ENCODE data around the gene ECI2.

GRCh38 chr6:4067673-4068072 is 67.7 kb downstream of the ECI2 start:
- TF ChIP-seq TEAD4 (CRISPR knock-in tag; IDR thresholded peaks at IDR 0.05) (no peak), USF1 (CRISPR knock-in tag; IDR thresholded peaks at IDR 0.05) (no peak), FOXJ3 (CRISPR knock-in tag; IDR thresholded peaks at IDR 0.05; ENCODE audit: borderline replicate concordance) (no peak), USF2 (CRISPR knock-in tag; IDR thresholded peaks at IDR 0.05) (no peak), NFYB (CRISPR knock-in tag; conservative IDR thresholded peaks at IDR 0.05; ENCODE audit: low read depth) (no peak), GABPB1 (CRISPR knock-in tag; IDR thresholded peaks at IDR 0.05) (no peak), ERG (CRISPR knock-in tag; IDR thresholded peaks at IDR 0.05) (no peak), TP53 (CRISPR knock-in tag; IDR thresholded peaks at IDR 0.05) (no peak), ETV6 (CRISPR knock-in tag; IDR thresholded peaks at IDR 0.05) (no peak), TCF7 (CRISPR knock-in tag; IDR thresholded peaks at IDR 0.05; ENCODE audit: low read depth) (no peak), JUN (CRISPR knock-in tag; IDR thresholded peaks at IDR 0.05) (no peak)
- TF ChIP-seq, protein P1, sequence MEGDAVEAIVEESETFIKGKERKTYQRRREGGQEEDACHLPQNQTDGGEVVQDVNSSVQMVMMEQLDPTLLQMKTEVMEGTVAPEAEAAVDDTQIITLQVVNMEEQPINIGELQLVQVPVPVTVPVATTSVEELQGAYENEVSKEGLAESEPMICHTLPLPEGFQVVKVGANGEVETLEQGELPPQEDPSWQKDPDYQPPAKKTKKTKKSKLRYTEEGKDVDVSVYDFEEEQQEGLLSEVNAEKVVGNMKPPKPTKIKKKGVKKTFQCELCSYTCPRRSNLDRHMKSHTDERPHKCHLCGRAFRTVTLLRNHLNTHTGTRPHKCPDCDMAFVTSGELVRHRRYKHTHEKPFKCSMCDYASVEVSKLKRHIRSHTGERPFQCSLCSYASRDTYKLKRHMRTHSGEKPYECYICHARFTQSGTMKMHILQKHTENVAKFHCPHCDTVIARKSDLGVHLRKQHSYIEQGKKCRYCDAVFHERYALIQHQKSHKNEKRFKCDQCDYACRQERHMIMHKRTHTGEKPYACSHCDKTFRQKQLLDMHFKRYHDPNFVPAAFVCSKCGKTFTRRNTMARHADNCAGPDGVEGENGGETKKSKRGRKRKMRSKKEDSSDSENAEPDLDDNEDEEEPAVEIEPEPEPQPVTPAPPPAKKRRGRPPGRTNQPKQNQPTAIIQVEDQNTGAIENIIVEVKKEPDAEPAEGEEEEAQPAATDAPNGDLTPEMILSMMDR (IDR thresholded peaks at IDR 0.05), result no peak
- TF ChIP-seq, protein P2, sequence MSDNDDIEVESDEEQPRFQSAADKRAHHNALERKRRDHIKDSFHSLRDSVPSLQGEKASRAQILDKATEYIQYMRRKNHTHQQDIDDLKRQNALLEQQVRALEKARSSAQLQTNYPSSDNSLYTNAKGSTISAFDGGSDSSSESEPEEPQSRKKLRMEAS (CRISPR knock-in tag; IDR thresholded peaks at IDR 0.05), result no peak
